NCI-H82 treated with DMSO at 0.1 percent for 48 hours (cell line): ENCODE results near the gene KCNQ1.

Experiments used
- DNase-seq: peaks from one replicate; lab custom pipeline; 2025; ENCODE audit not compliant: unreplicated experiment; lab: John Stamatoyannopoulos, UW

The KCNQ1 gene

GRCh38 chr11:2774173-2775082 lies 329.6 kb downstream of the KCNQ1 start:
- no peak for DNase-seq

- DNase-seq = no peak
Observed at GRCh38 chr11:2775083-2775625, 330.3 kb downstream of the KCNQ1 start.

- DNase-seq = no peak
Observed at GRCh38 chr11:2775626-2776350, 331.0 kb downstream of the KCNQ1 start.

- DNase-seq = no peak
Observed at GRCh38 chr11:2776351-2777061, 331.7 kb downstream of the KCNQ1 start.

- no peak for DNase-seq
Observed at GRCh38 chr11:2777386-2777785, 332.6 kb downstream of the KCNQ1 start.

- no peak for DNase-seq
Observed at GRCh38 chr11:2777871-2778629, 333.2 kb downstream of the KCNQ1 start.

- no peak for DNase-seq
Observed at GRCh38 chr11:2778630-2779498, 334.1 kb downstream of the KCNQ1 start.

GRCh38 chr11:2779499-2779980 lies 334.7 kb downstream of the KCNQ1 start:
- no peak for DNase-seq

GRCh38 chr11:2779981-2780849 lies 335.4 kb downstream of the KCNQ1 start:
- DNase-seq = no peak

- DNase-seq = no peak
Observed at GRCh38 chr11:2780850-2781407, 336.1 kb downstream of the KCNQ1 start.

- no peak for DNase-seq
Observed at GRCh38 chr11:2781408-2782274, 336.8 kb downstream of the KCNQ1 start.

- DNase-seq = no peak
Observed at GRCh38 chr11:2782769-2783168, 338.0 kb downstream of the KCNQ1 start.

- DNase-seq = no peak
Observed at GRCh38 chr11:2783536-2784082, 338.8 kb downstream of the KCNQ1 start.

- no peak for DNase-seq
Observed at GRCh38 chr11:2787816-2788167, 343.0 kb downstream of the KCNQ1 start.

GRCh38 chr11:2788168-2789071 lies 343.6 kb downstream of the KCNQ1 start:
- DNase-seq = no peak

GRCh38 chr11:2789331-2789730 lies 344.5 kb downstream of the KCNQ1 start:
- DNase-seq = no peak
